Measurements from ENCODE around the gene SLC25A26. TPM values are rescaled to one million over a fixed set of nuclear protein-coding genes. Genes with fewer than 3 reads are reported as not detected.
A peak's percentile ranks its signal among the peaks of the same experiment; 100 is the strongest.

The SLC25A26 gene
- total RNA-seq, 4 donors from 2014 or later, result 20.1 to 44.4 (median 23.2) TPM

GRCh38 chr3:66411474-66411873 lies 190.7 kb downstream of the SLC25A26 start:
- Histone ChIP-seq H3K27me3 (no peaks in the 10 kb centered on the region), H3K36me3 (peaks cover 0 to 78% (median 5%) of the 10 kb centered on the region in 3 donors), H3K4me1 (peaks cover 0 to 37% (median 8%) of the 10 kb centered on the region in 4 donors), H3K27ac (no peak overlapping the region), H3K4me3 (no peak overlapping the region), H3K9me3 (no peaks in the 10 kb centered on the region)
- TF ChIP-seq CTCF (IDR thresholded peaks at IDR 0.05), result no peak
- no peak for TF ChIP-seq POLR2A (IDR thresholded peaks at IDR 0.05)
- no peak for TF ChIP-seq EP300 (IDR thresholded peaks at IDR 0.05)
- 50 to 54% methylated on average over 8 of the region's 8 CpGs for WGBS, 2 donors
- no peak for DNase-seq (ENCODE audit: low spot score in 2 of 2)

- WGBS, 2 donors, result 76 to 83% methylated on average over 18 to 24 of the region's 24 CpGs
- peaks cover 0 to 74% (median 5%) of the 10 kb centered on the region in 3 donors for H3K36me3 ChIP-seq
- H3K4me3 ChIP-seq, result no peak overlapping the region
- H3K4me1 ChIP-seq, result peaks cover 0 to 38% (median 15%) of the 10 kb centered on the region in 4 donors
- H3K9me3 ChIP-seq, result no peaks in the 10 kb centered on the region
- no peak overlapping the region for H3K27ac ChIP-seq
- DNase-seq (ENCODE audit: low spot score in 2 of 2), result no peak
- no peaks in the 10 kb centered on the region for H3K27me3 ChIP-seq
- TF ChIP-seq EP300 (IDR thresholded peaks at IDR 0.05), result no peak
These were observed 191.4 kb downstream of the SLC25A26 start for GRCh38 chr3:66411961-66412887.

- Histone ChIP-seq H3K4me3 (no peak overlapping the region), H3K9me3 (no peaks in the 10 kb centered on the region), H3K4me1 (peaks cover 0 to 33% (median 14%) of the 10 kb centered on the region in 4 donors), H3K36me3 (peaks cover 0 to 71% (median 5%) of the 10 kb centered on the region in 3 donors), H3K27me3 (no peaks in the 10 kb centered on the region), H3K27ac (no peak overlapping the region)
- 69 to 81% methylated on average over 7 of the region's 7 CpGs for WGBS, 2 donors
- TF ChIP-seq CTCF (IDR thresholded peaks at IDR 0.05) (no peak), POLR2A (IDR thresholded peaks at IDR 0.05) (no peak), EP300 (IDR thresholded peaks at IDR 0.05) (no peak)
- DNase-seq (ENCODE audit: low spot score in 2 of 2), result no peak
These were observed 192.4 kb downstream of the SLC25A26 start for GRCh38 chr3:66413151-66413751.

- Histone ChIP-seq H3K4me3 (no peak overlapping the region), H3K27me3 (no peaks in the 10 kb centered on the region), H3K4me1 (peaks cover 0 to 34% (median 22%) of the 10 kb centered on the region in 4 donors), H3K36me3 (peaks cover 0 to 60% (median 5%) of the 10 kb centered on the region in 3 donors), H3K27ac (no peak overlapping the region), H3K9me3 (no peaks in the 10 kb centered on the region)
- no peak for DNase-seq (ENCODE audit: low spot score in 2 of 2)
- 87 to 90% methylated on average over 5 of the region's 5 CpGs for WGBS, 2 donors
- TF ChIP-seq CTCF (IDR thresholded peaks at IDR 0.05), result no peak
- no peak for TF ChIP-seq POLR2A (IDR thresholded peaks at IDR 0.05)
- no peak for TF ChIP-seq EP300 (IDR thresholded peaks at IDR 0.05)
These were observed 194.0 kb downstream of the SLC25A26 start for GRCh38 chr3:66414846-66415245.

GRCh38 chr3:66415867-66416428 lies 195.1 kb downstream of the SLC25A26 start:
- WGBS, 2 donors, result 65 to 66% methylated on average over 5 of the region's 5 CpGs
- no peaks in the 10 kb centered on the region for H3K9me3 ChIP-seq
- H3K4me1 ChIP-seq, result peaks cover 0 to 39% (median 22%) of the 10 kb centered on the region in 4 donors
- no peak overlapping the region for H3K4me3 ChIP-seq
- no peak for DNase-seq (ENCODE audit: low spot score in 2 of 2)
- no peak for TF ChIP-seq CTCF (IDR thresholded peaks at IDR 0.05)
- no peak for TF ChIP-seq EP300 (IDR thresholded peaks at IDR 0.05)
- TF ChIP-seq POLR2A (IDR thresholded peaks at IDR 0.05), result no peak
- H3K27ac ChIP-seq, result peak overlapping the region in 1 of 4 donors; percentile 20
- no peaks in the 10 kb centered on the region for H3K27me3 ChIP-seq
- peaks cover 0 to 49% (median 0%) of the 10 kb centered on the region in 3 donors for H3K36me3 ChIP-seq

Data from tibial nerve (tissue), 4 donors.